K562 (cell line): Measurements from ENCODE around the gene DMWD. TPM values are rescaled to one million over a fixed set of nuclear protein-coding genes. Genes with fewer than 3 reads are reported as not detected.

Experiments used
- ETV1 ChIP-seq: fragments of 450-650 bp; conservative IDR thresholded peaks from 2 replicates; pipeline ENCODE4 v1.6.1; 2016; ENCODE audit warnings: missing genetic modification characterization, control low read depth, low read depth, missing compliant biosample characterization
- SIX5 ChIP-seq, 2 experiments: IDR thresholded peaks; 2 replicates each; pipeline ENCODE4 v1.6.1; 2011; ENCODE audit warnings: low read length in 2 of 2, borderline replicate concordance in 1 of 2, low read depth in 1 of 2, mild to moderate bottlenecking in 1 of 2, moderate library complexity in 1 of 2; ENCODE audit not compliant: insufficient read depth in 1 of 2
- ZNF217 ChIP-seq: sonication (generic); formaldehyde crosslinking; IDR thresholded peaks from 2 replicates; pipeline ENCODE4 v1.8.0; 2022; ENCODE audit warnings: mild to moderate bottlenecking, missing genetic modification reagents
- polyA plus RNA-seq, 8 experiments: library from polyadenylated mRNA; depleted of rRNA in 4 of 8; stranded (reverse) in 5 of 8; unstranded in 3 of 8; fragments of >200 nt; fragmentation: Nextera tagmentation in 2 of 8; fragmentation: Illumina TruSeq in 1 of 8; extraction: Ambion mirVana in 2 of 8; extraction: Trizol in 1 of 8; gene quantifications; 2 replicates each; pipeline versions ENCODE4 v1.2.1 to v1.2.3, GENCODE V29; 2011 to 2014; ENCODE audit warnings: inconsistent platforms in 1 of 8, missing spikeins in 1 of 8
- total RNA-seq, 7 experiments: library from RNA; depleted of rRNA in 6 of 7; stranded (reverse); fragments of >200 nt in 6 of 7; fragmentation: Illumina TruSeq in 2 of 7; extraction: Trizol in 2 of 7; gene quantifications; 2 replicates each; pipeline versions ENCODE4 v1.2.1 to v1.2.3, GENCODE V29; 2011 to 2021; ENCODE audit warnings: low replicate concordance in 1 of 7
- TF ChIP-seq, protein P1 (sequence below): fragments of 450-650 bp; IDR thresholded peaks from 2 replicates; pipeline ENCODE4 v1.6.1; 2016; ENCODE audit warnings: low read depth
- TF ChIP-seq, protein P2 (sequence below): fragments of 450-650 bp; formaldehyde crosslinking; IDR thresholded peaks from 2 replicates; pipeline ENCODE4 v1.4.0; 2020; ENCODE audit warnings: mild to moderate bottlenecking, moderate library complexity
- TF ChIP-seq, protein P3 (sequence below): sonication (generic); formaldehyde crosslinking; IDR thresholded peaks from 2 replicates; pipeline ENCODE4 v1.8.0; 2023; ENCODE audit warnings: mild to moderate bottlenecking, missing genetic modification reagents
- TF ChIP-seq, protein P4 (sequence below): fragments of 250-450 bp; sonication (Bioruptor Pico); IDR thresholded peaks from 2 replicates; pipeline ENCODE4 v1.4.0; 2020; ENCODE audit warnings: mild to moderate bottlenecking, moderate library complexity

DMWD gene
- total and polyA plus RNA-seq, 9 of the 15 experiments (the other 6 are each of a cell fraction or from before 2014, with no cell fraction given) = 4.7 to 54.6 (median 19.0) TPM

DNA sequence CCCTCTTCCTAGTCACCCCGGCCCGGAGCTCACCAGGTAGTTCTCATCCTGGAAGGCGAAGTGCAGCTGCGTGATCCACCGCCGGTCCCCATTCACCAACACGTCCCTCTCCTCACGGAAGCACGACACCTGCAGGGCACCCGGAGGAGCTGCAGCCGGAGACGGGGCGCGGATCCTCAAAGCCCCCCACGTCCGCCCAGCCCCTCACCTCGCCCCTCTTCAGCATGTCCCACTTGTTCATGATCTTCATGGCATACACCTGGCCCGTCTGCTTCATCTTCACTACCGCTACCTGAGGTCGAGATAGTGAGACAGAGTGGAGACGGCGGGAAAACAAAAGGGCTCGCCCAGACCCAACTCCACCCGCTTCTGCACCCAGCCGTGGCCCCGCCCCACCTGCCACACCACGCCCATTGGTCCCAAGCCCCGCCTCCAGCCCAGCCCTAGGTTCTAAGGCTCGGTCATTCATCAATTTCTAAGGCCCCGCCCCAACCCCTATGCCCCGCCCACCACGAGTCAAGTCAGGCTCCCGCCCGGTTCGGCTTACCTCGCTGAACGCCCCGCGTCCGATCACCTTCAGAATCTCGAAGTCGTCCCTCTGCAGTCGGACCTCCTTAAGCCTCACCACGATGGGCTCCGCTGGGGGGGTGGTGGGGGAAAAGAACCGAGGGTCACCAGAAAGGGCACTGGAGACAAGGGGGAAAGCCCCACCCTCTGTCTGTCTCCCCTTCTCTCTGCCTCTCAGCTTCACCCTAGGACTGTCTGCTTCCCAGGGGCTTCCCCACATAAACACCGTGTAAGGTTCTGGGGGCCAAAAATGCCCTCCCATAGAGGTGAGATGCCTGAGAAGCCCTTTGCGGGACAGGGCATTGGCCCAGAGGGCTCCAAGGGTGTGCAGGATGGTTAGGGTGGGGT is 13.2 kb downstream of the DMWD start (continued):
- TF ChIP-seq, protein P1, sequence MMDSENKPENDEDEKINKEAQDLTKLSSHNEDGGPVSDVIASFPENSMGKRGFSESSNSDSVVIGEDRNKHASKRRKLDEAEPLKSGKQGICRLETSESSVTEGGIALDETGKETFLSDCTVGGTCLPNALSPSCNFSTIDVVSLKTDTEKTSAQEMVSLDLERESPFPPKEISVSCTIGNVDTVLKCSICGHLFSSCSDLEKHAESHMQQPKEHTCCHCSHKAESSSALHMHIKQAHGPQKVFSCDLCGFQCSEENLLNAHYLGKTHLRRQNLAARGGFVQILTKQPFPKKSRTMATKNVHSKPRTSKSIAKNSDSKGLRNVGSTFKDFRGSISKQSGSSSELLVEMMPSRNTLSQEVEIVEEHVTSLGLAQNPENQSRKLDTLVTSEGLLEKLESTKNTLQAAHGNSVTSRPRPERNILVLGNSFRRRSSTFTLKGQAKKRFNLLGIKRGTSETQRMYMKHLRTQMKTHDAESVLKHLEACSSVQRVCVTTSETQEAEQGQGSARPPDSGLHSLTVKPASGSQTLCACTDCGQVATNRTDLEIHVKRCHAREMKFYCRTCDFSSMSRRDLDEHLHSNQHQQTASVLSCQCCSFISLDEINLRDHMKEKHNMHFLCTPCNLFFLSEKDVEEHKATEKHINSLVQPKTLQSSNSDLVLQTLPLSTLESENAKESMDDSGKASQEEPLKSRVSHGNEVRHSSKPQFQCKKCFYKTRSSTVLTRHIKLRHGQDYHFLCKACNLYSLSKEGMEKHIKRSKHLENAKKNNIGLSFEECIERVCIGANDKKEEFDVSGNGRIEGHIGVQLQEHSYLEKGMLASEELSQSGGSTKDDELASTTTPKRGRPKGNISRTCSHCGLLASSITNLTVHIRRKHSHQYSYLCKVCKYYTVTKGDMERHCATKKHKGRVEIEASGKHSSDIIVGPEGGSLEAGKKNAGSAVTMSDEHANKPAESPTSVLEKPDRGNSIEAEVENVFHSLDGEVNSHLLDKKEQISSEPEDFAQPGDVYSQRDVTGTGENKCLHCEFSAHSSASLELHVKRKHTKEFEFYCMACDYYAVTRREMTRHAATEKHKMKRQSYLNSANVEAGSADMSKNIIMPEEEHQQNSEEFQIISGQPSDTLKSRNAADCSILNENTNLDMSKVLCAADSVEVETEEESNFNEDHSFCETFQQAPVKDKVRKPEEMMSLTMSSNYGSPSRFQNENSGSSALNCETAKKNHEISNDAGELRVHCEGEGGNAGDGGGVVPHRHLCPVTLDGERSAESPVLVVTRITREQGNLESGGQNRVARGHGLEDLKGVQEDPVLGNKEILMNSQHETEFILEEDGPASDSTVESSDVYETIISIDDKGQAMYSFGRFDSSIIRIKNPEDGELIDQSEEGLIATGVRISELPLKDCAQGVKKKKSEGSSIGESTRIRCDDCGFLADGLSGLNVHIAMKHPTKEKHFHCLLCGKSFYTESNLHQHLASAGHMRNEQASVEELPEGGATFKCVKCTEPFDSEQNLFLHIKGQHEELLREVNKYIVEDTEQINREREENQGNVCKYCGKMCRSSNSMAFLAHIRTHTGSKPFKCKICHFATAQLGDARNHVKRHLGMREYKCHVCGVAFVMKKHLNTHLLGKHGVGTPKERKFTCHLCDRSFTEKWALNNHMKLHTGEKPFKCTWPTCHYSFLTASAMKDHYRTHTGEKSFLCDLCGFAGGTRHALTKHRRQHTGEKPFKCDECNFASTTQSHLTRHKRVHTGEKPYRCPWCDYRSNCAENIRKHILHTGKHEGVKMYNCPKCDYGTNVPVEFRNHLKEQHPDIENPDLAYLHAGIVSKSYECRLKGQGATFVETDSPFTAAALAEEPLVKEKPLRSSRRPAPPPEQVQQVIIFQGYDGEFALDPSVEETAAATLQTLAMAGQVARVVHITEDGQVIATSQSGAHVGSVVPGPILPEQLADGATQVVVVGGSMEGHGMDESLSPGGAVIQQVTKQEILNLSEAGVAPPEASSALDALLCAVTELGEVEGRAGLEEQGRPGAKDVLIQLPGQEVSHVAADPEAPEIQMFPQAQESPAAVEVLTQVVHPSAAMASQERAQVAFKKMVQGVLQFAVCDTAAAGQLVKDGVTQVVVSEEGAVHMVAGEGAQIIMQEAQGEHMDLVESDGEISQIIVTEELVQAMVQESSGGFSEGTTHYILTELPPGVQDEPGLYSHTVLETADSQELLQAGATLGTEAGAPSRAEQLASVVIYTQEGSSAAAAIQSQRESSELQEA = no peak
- TF ChIP-seq, protein P2, sequence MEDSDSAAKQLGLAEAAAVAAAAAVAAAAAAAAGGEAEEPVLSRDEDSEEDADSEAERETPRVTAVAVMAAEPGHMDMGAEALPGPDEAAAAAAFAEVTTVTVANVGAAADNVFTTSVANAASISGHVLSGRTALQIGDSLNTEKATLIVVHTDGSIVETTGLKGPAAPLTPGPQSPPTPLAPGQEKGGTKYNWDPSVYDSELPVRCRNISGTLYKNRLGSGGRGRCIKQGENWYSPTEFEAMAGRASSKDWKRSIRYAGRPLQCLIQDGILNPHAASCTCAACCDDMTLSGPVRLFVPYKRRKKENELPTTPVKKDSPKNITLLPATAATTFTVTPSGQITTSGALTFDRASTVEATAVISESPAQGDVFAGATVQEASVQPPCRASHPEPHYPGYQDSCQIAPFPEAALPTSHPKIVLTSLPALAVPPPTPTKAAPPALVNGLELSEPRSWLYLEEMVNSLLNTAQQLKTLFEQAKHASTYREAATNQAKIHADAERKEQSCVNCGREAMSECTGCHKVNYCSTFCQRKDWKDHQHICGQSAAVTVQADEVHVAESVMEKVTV = peak; percentile 16; the same call in 1 of the 2 replicates
- TF ChIP-seq, protein P3, sequence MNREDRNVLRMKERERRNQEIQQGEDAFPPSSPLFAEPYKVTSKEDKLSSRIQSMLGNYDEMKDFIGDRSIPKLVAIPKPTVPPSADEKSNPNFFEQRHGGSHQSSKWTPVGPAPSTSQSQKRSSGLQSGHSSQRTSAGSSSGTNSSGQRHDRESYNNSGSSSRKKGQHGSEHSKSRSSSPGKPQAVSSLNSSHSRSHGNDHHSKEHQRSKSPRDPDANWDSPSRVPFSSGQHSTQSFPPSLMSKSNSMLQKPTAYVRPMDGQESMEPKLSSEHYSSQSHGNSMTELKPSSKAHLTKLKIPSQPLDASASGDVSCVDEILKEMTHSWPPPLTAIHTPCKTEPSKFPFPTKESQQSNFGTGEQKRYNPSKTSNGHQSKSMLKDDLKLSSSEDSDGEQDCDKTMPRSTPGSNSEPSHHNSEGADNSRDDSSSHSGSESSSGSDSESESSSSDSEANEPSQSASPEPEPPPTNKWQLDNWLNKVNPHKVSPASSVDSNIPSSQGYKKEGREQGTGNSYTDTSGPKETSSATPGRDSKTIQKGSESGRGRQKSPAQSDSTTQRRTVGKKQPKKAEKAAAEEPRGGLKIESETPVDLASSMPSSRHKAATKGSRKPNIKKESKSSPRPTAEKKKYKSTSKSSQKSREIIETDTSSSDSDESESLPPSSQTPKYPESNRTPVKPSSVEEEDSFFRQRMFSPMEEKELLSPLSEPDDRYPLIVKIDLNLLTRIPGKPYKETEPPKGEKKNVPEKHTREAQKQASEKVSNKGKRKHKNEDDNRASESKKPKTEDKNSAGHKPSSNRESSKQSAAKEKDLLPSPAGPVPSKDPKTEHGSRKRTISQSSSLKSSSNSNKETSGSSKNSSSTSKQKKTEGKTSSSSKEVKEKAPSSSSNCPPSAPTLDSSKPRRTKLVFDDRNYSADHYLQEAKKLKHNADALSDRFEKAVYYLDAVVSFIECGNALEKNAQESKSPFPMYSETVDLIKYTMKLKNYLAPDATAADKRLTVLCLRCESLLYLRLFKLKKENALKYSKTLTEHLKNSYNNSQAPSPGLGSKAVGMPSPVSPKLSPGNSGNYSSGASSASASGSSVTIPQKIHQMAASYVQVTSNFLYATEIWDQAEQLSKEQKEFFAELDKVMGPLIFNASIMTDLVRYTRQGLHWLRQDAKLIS = no peak
- TF ChIP-seq, protein P4, sequence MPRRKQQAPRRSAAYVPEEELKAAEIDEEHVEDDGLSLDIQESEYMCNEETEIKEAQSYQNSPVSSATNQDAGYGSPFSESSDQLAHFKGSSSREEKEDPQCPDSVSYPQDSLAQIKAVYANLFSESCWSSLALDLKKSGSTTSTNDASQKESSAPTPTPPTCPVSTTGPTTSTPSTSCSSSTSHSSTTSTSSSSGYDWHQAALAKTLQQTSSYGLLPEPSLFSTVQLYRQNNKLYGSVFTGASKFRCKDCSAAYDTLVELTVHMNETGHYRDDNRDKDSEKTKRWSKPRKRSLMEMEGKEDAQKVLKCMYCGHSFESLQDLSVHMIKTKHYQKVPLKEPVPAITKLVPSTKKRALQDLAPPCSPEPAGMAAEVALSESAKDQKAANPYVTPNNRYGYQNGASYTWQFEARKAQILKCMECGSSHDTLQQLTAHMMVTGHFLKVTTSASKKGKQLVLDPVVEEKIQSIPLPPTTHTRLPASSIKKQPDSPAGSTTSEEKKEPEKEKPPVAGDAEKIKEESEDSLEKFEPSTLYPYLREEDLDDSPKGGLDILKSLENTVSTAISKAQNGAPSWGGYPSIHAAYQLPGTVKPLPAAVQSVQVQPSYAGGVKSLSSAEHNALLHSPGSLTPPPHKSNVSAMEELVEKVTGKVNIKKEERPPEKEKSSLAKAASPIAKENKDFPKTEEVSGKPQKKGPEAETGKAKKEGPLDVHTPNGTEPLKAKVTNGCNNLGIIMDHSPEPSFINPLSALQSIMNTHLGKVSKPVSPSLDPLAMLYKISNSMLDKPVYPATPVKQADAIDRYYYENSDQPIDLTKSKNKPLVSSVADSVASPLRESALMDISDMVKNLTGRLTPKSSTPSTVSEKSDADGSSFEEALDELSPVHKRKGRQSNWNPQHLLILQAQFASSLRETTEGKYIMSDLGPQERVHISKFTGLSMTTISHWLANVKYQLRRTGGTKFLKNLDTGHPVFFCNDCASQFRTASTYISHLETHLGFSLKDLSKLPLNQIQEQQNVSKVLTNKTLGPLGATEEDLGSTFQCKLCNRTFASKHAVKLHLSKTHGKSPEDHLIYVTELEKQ = no peak
- TF ChIP-seq SIX5 (IDR thresholded peaks at IDR 0.05; ENCODE audit: borderline replicate concordance in 1 of 2, insufficient read depth in 1 of 2, low read depth in 1 of 2, low read length in 2 of 2) (no peak), ZNF217 (CRISPR knock-in tag) (no peak), ETV1 (tag) (peak; percentile 45; the same call in 1 of the 2 replicates)
